Mucosa of rectum (tissue), 2 donors: ENCODE measurements around the gene TWF2.

Experiments
- H3K27ac ChIP-seq, 2 donors: one replicate each; pipeline ENCODE4 v1.7.0; 2013; ENCODE audit warnings: inconsistent platforms in 2 of 2, low read depth in 2 of 2, low read length in 2 of 2
- H3K27me3 ChIP-seq, 2 donors: one replicate each; pipeline ENCODE4 v1.7.0; 2013; ENCODE audit warnings: low read length in 2 of 2; ENCODE audit not compliant: control insufficient read depth in 2 of 2, insufficient read depth in 2 of 2
- H3K36me3 ChIP-seq, 2 donors: one replicate each; pipeline ENCODE4 v1.7.0; 2013; ENCODE audit warnings: low read length in 2 of 2; ENCODE audit not compliant: control insufficient read depth in 2 of 2, insufficient read depth in 2 of 2
- H3K4me1 ChIP-seq, 2 donors: one replicate each; pipeline ENCODE4 v1.7.0; 2013; ENCODE audit warnings: low read length in 2 of 2, mild to moderate bottlenecking in 1 of 2; ENCODE audit not compliant: control insufficient read depth in 2 of 2, insufficient read depth in 2 of 2
- H3K4me3 ChIP-seq, 2 donors: one replicate each; pipeline ENCODE4 v1.7.0; 2013; ENCODE audit warnings: low read length in 2 of 2
- H3K9ac ChIP-seq, 2 donors: one replicate each; pipeline ENCODE4 v1.7.0; 2013; ENCODE audit warnings: low read length in 2 of 2, low read depth in 1 of 2, mild to moderate bottlenecking in 1 of 2
- H3K9me3 ChIP-seq, 2 donors: one replicate each; pipeline ENCODE4 v1.7.0; 2013; ENCODE audit warnings: low read length in 2 of 2; ENCODE audit not compliant: control insufficient read depth in 2 of 2
- donor health status: healthy.
- donor health status: Normal muscosa, but diverticular disease.

The TWF2 gene

GRCh38 chr3:52197499-52197841, 41.5 kb downstream of the TWF2 start:
- no peaks in the 10 kb centered on the region for H3K9me3 ChIP-seq
- peak overlapping the region; percentile 87 to 94 for H3K9ac ChIP-seq
- no peaks in the 10 kb centered on the region for H3K27me3 ChIP-seq
- H3K4me3 ChIP-seq = peak overlapping the region; percentile 79 to 85
- peaks cover 8 to 11% of the 10 kb centered on the region in 2 donors for H3K36me3 ChIP-seq
- peak overlapping the region; percentile 83 to 93 for H3K27ac ChIP-seq
- H3K4me1 ChIP-seq = peaks cover 32 to 45% of the 10 kb centered on the region in 2 donors

GRCh38 chr3:52196977-52197376, 42.0 kb downstream of the TWF2 start:
- Histone ChIP-seq H3K9ac (peak overlapping the region; percentile 87 to 94), H3K4me3 (peak overlapping the region; percentile 79 to 85), H3K4me1 (peaks cover 32 to 43% of the 10 kb centered on the region in 2 donors)

GRCh38 chr3:52195823-52196331, 43.1 kb downstream of the TWF2 start:
- no peaks in the 10 kb centered on the region for H3K9me3 ChIP-seq
- no peak overlapping the region for H3K4me3 ChIP-seq
- H3K27me3 ChIP-seq = no peaks in the 10 kb centered on the region
- H3K27ac ChIP-seq = peak overlapping the region; percentile 83 to 93
- peaks cover 32 to 43% of the 10 kb centered on the region in 2 donors for H3K4me1 ChIP-seq
- H3K36me3 ChIP-seq = peaks cover 0 to 5% of the 10 kb centered on the region in 2 donors
- H3K9ac ChIP-seq = peak overlapping the region in 1 of 2 donors; percentile 26

More at GRCh38 chr3:52196977-52197376, 42.0 kb downstream of the TWF2 start:
- Histone ChIP-seq H3K27me3 (no peaks in the 10 kb centered on the region), H3K36me3 (peaks cover 5 to 10% of the 10 kb centered on the region in 2 donors), H3K9me3 (no peaks in the 10 kb centered on the region), H3K27ac (peak overlapping the region; percentile 83 to 93)

- no peak overlapping the region for H3K9ac ChIP-seq
- H3K4me1 ChIP-seq = peaks cover 37 to 39% of the 10 kb centered on the region in 2 donors
Observed at GRCh38 chr3:52195291-52195597, 43.7 kb downstream of the TWF2 start.

GRCh38 chr3:52194485-52195290, 44.3 kb downstream of the TWF2 start:
- no peak overlapping the region for H3K27ac ChIP-seq
- no peaks in the 10 kb centered on the region for H3K9me3 ChIP-seq
- no peak overlapping the region for H3K9ac ChIP-seq

More at GRCh38 chr3:52195291-52195597, 43.7 kb downstream of the TWF2 start:
- Histone ChIP-seq H3K27me3 (no peaks in the 10 kb centered on the region), H3K9me3 (no peaks in the 10 kb centered on the region), H3K4me3 (no peak overlapping the region), H3K36me3 (peaks cover 0 to 1% of the 10 kb centered on the region in 2 donors), H3K27ac (peak overlapping the region; percentile 83 to 93)

GRCh38 chr3:52193065-52193464, 45.9 kb downstream of the TWF2 start:
- Histone ChIP-seq H3K9me3 (no peaks in the 10 kb centered on the region), H3K9ac (no peak overlapping the region), H3K4me3 (no peak overlapping the region), H3K27me3 (no peaks in the 10 kb centered on the region), H3K36me3 (no peaks in the 10 kb centered on the region), H3K4me1 (peaks cover 26 to 30% of the 10 kb centered on the region in 2 donors), H3K27ac (no peak overlapping the region)

More at GRCh38 chr3:52194485-52195290, 44.3 kb downstream of the TWF2 start:
- H3K4me1 ChIP-seq = peaks cover 37 to 38% of the 10 kb centered on the region in 2 donors
- H3K4me3 ChIP-seq = no peak overlapping the region
- no peaks in the 10 kb centered on the region for H3K36me3 ChIP-seq
- no peaks in the 10 kb centered on the region for H3K27me3 ChIP-seq

- Histone ChIP-seq H3K4me1 (peaks cover 15 to 18% of the 10 kb centered on the region in 2 donors), H3K9ac (no peak overlapping the region)
Observed at GRCh38 chr3:52191663-52192062, 47.3 kb downstream of the TWF2 start.

GRCh38 chr3:52190294-52191074, 48.5 kb downstream of the TWF2 start:
- no peaks in the 10 kb centered on the region for H3K9me3 ChIP-seq
- no peak overlapping the region for H3K9ac ChIP-seq
- H3K27ac ChIP-seq = peak overlapping the region; percentile 32 to 48
- H3K36me3 ChIP-seq = no peaks in the 10 kb centered on the region
- H3K4me3 ChIP-seq = no peak overlapping the region
- peaks cover 4 to 8% of the 10 kb centered on the region in 2 donors for H3K4me1 ChIP-seq
- no peaks in the 10 kb centered on the region for H3K27me3 ChIP-seq

More at GRCh38 chr3:52191663-52192062, 47.3 kb downstream of the TWF2 start:
- no peaks in the 10 kb centered on the region for H3K36me3 ChIP-seq
- no peaks in the 10 kb centered on the region for H3K9me3 ChIP-seq
- no peak overlapping the region for H3K4me3 ChIP-seq
- no peaks in the 10 kb centered on the region for H3K27me3 ChIP-seq
- H3K27ac ChIP-seq = peak overlapping the region in 1 of 2 donors; percentile 23

- Histone ChIP-seq H3K27ac (no peak overlapping the region), H3K9me3 (no peaks in the 10 kb centered on the region), H3K36me3 (no peaks in the 10 kb centered on the region), H3K4me1 (peaks cover 0 to 5% of the 10 kb centered on the region in 2 donors), H3K27me3 (no peaks in the 10 kb centered on the region), H3K9ac (no peak overlapping the region), H3K4me3 (no peak overlapping the region)
Observed at GRCh38 chr3:52188556-52188955, 50.4 kb downstream of the TWF2 start.

GRCh38 chr3:52186729-52187128, 52.2 kb downstream of the TWF2 start:
- H3K9ac ChIP-seq = no peak overlapping the region
- peaks cover 0 to 5% of the 10 kb centered on the region in 2 donors for H3K4me1 ChIP-seq
- no peak overlapping the region for H3K4me3 ChIP-seq
- no peaks in the 10 kb centered on the region for H3K9me3 ChIP-seq
- H3K36me3 ChIP-seq = no peaks in the 10 kb centered on the region
- H3K27me3 ChIP-seq = no peaks in the 10 kb centered on the region
- H3K27ac ChIP-seq = no peak overlapping the region
